ENCODE results near the gene PPP2R1B. TPM values are rescaled to one million over a fixed set of nuclear protein-coding genes. Genes with fewer than 3 reads are reported as not detected.

The PPP2R1B gene
- total RNA-seq, 1 experiment from 2014 or later, result 35.4 TPM

- H3K27ac ChIP-seq, result no peak overlapping the region
- no peak overlapping the region for H3K4me3 ChIP-seq
- DNase-seq, result no peak
Measured at GRCh38 chr11:111691176-111691575, 75.0 kb downstream of the PPP2R1B start.

GRCh38 chr11:111688013-111688412 lies 78.2 kb downstream of the PPP2R1B start:
- Histone ChIP-seq H3K9me3 (replicated peaks) (no peaks in the 10 kb centered on the region), H3K4me1 (no peaks in the 10 kb centered on the region), H3K27ac (no peak overlapping the region), H3K4me3 (no peak overlapping the region), H3K27me3 (no peaks in the 10 kb centered on the region), H3K36me3 (no peaks in the 10 kb centered on the region)
- no peak for DNase-seq

More at GRCh38 chr11:111691176-111691575, 75.0 kb downstream of the PPP2R1B start:
- Histone ChIP-seq H3K4me1 (no peaks in the 10 kb centered on the region), H3K36me3 (no peaks in the 10 kb centered on the region), H3K27me3 (no peaks in the 10 kb centered on the region), H3K9me3 (replicated peaks) (no peaks in the 10 kb centered on the region)

GRCh38 chr11:111684251-111684650 lies 81.9 kb downstream of the PPP2R1B start:
- no peaks in the 10 kb centered on the region for H3K27me3 ChIP-seq
- no peak overlapping the region for H3K4me3 ChIP-seq
- H3K36me3 ChIP-seq, result no peaks in the 10 kb centered on the region

GRCh38 chr11:111683806-111684205 lies 82.4 kb downstream of the PPP2R1B start:
- Histone ChIP-seq H3K4me1 (no peaks in the 10 kb centered on the region), H3K36me3 (no peaks in the 10 kb centered on the region), H3K9me3 (replicated peaks) (no peaks in the 10 kb centered on the region), H3K27ac (no peak overlapping the region), H3K4me3 (no peak overlapping the region), H3K27me3 (no peaks in the 10 kb centered on the region)
- DNase-seq, result no peak

More at GRCh38 chr11:111684251-111684650, 81.9 kb downstream of the PPP2R1B start:
- no peaks in the 10 kb centered on the region for H3K9me3 ChIP-seq (replicated peaks)
- no peak overlapping the region for H3K27ac ChIP-seq
- DNase-seq, result no peak
- no peaks in the 10 kb centered on the region for H3K4me1 ChIP-seq

- H3K4me1 ChIP-seq, result no peaks in the 10 kb centered on the region
- DNase-seq, result no peak
- no peaks in the 10 kb centered on the region for H3K36me3 ChIP-seq
- H3K4me3 ChIP-seq, result no peak overlapping the region
- H3K27ac ChIP-seq, result no peak overlapping the region
- H3K9me3 ChIP-seq (replicated peaks), result no peaks in the 10 kb centered on the region
- no peaks in the 10 kb centered on the region for H3K27me3 ChIP-seq
Measured at GRCh38 chr11:111680486-111681175, 85.6 kb downstream of the PPP2R1B start.

Other genes starting within 250 kb of the PPP2R1B start
- gene LAYN, start 225.7 kb downstream of the PPP2R1B start, total RNA-seq (2014; rRNA removed; shearing (Covaris generic)), result 0.67 and 0.86 TPM in 2 replicates
- 8.5 TPM in 2 replicates for gene SIK2, start 163.9 kb downstream of the PPP2R1B start, total RNA-seq (2014; rRNA removed; shearing (Covaris generic))
- gene ALG9, start 105.2 kb upstream of the PPP2R1B start, total RNA-seq (2014; rRNA removed; shearing (Covaris generic)), result 29.7 and 31.4 TPM in 2 replicates
- gene FDXACB1, start 112.8 kb upstream of the PPP2R1B start, total RNA-seq (2014; rRNA removed; shearing (Covaris generic)), result 0.77 and 1.2 TPM in 2 replicates
- gene CFAP68, start 113.2 kb upstream of the PPP2R1B start, total RNA-seq (2014; rRNA removed; shearing (Covaris generic)), result 23.1 and 23.9 TPM in 2 replicates
- gene CRYAB, start 145.4 kb upstream of the PPP2R1B start, total RNA-seq (2014; rRNA removed; shearing (Covaris generic)), result 3.4 and 4.1 TPM in 2 replicates
- gene HSPB2, start 146.3 kb upstream of the PPP2R1B start, total RNA-seq (2014; rRNA removed; shearing (Covaris generic)), result 1.0 and 1.5 TPM in 2 replicates
- gene C11orf52, start 152.5 kb upstream of the PPP2R1B start, total RNA-seq (2014; rRNA removed; shearing (Covaris generic)), result 0.53 and 1.4 TPM in 2 replicates
- 6.8 and 7.3 TPM in 2 replicates for gene DIXDC1, start 171.0 kb upstream of the PPP2R1B start, total RNA-seq (2014; rRNA removed; shearing (Covaris generic))

All from SJCRH30 (cell line).